Right atrium auricular region (tissue), 2 donors: ENCODE measurements around the gene VPS26C. TPM values are rescaled to one million over a fixed set of nuclear protein-coding genes. Genes with fewer than 3 reads are reported as not detected.

ENCODE experiments used
- DNase-seq: peaks from one replicate; pipeline ENCODE4 v3.0.0-alpha.2; 2019; ENCODE audit warnings: low spot score
- H3K27ac ChIP-seq, 2 donors: fragments of 200-600 bp; sonication (generic); 1 replicate in 1 of 2; 2 replicates in 1 of 2; pipeline ENCODE4 v1.5.1; 2016 to 2019
- H3K27me3 ChIP-seq, 2 donors: fragments of 200-600 bp; sonication (generic); one replicate each; pipeline versions ENCODE4 v1.5.1 to v1.6.0; 2017 to 2019
- H3K36me3 ChIP-seq: fragments of 200-600 bp; sonication (generic); one replicate; pipeline ENCODE4 v1.5.1; 2016
- H3K4me1 ChIP-seq, 2 donors: fragments of 200-600 bp; sonication (generic); one replicate each; pipeline versions ENCODE4 v1.5.1 to v1.6.0; 2017 to 2019
- H3K4me3 ChIP-seq, 2 donors: fragments of 200-600 bp; sonication (generic); 1 replicate in 1 of 2; 2 replicates in 1 of 2; pipeline ENCODE4 v1.5.1; 2017 to 2019; ENCODE audit warnings: mild to moderate bottlenecking in 1 of 2, moderate library complexity in 1 of 2
- H3K9me3 ChIP-seq, 2 donors: fragments of 200-600 bp; sonication (generic); one replicate each; pipeline ENCODE4 v1.5.1; 2019
- total RNA-seq, 2 donors: library from RNA; depleted of rRNA; stranded (reverse); fragments of >200 nt; gene quantifications; one replicate each; pipeline ENCODE4 v1.1.0, GENCODE V29; 2016
- TF ChIP-seq, protein P1 (sequence below), 2 donors: fragments of 200-600 bp; sonication (generic); IDR thresholded peaks; one replicate each; pipeline ENCODE4 v1.5.1; 2019; ENCODE audit warnings: antibody characterized with exemption in 2 of 2

Gene VPS26C
- total RNA-seq, 2 donors from 2014 or later: 45.2 to 53.8 TPM

GRCh38 chr21:37176716-37177115 is 90.4 kb downstream of the VPS26C start:
- H3K9me3 ChIP-seq: no peaks in the 10 kb centered on the region
- H3K4me3 ChIP-seq: no peak overlapping the region
- peaks cover 30% of the 10 kb centered on the region for H3K36me3 ChIP-seq
- TF ChIP-seq, protein P1, sequence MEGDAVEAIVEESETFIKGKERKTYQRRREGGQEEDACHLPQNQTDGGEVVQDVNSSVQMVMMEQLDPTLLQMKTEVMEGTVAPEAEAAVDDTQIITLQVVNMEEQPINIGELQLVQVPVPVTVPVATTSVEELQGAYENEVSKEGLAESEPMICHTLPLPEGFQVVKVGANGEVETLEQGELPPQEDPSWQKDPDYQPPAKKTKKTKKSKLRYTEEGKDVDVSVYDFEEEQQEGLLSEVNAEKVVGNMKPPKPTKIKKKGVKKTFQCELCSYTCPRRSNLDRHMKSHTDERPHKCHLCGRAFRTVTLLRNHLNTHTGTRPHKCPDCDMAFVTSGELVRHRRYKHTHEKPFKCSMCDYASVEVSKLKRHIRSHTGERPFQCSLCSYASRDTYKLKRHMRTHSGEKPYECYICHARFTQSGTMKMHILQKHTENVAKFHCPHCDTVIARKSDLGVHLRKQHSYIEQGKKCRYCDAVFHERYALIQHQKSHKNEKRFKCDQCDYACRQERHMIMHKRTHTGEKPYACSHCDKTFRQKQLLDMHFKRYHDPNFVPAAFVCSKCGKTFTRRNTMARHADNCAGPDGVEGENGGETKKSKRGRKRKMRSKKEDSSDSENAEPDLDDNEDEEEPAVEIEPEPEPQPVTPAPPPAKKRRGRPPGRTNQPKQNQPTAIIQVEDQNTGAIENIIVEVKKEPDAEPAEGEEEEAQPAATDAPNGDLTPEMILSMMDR (IDR thresholded peaks at IDR 0.05): no peak
- no peak for DNase-seq
- H3K4me1 ChIP-seq: no peaks in the 10 kb centered on the region
- no peak overlapping the region for H3K27ac ChIP-seq
- no peaks in the 10 kb centered on the region for H3K27me3 ChIP-seq

Other genes starting within 250 kb of the VPS26C start
- 10 to 100 TPM; 26.1 to 37.3 TPM for gene PIGP, start 194.3 kb downstream of the VPS26C start, total RNA-seq
- 100 to 1,000 TPM in 1 of 2 donors, 10 to 100 TPM in 1; 63.6 to 111 TPM for gene TTC3, start 194.1 kb downstream of the VPS26C start, total RNA-seq
- 10 to 100 TPM; 69.3 to 94.7 TPM for gene DYRK1A, start 99.4 kb upstream of the VPS26C start, total RNA-seq